LHCN-M2 (cell line): ENCODE data around the gene MKNK2. TPM values are rescaled to one million over a fixed set of nuclear protein-coding genes. Genes with fewer than 3 reads are reported as not detected.

Source experiments
- DNase-seq: peaks from one replicate; pipeline ENCODE4 v3.0.0-alpha.2; 2012; ENCODE audit warnings: low read depth
- total RNA-seq: library from RNA; depleted of rRNA; stranded (reverse); fragments of >200 nt; gene quantifications from 2 replicates; pipeline ENCODE4 v1.2.3, GENCODE V29; 2014

The MKNK2 gene
- total RNA-seq, 1 experiment from 2014 or later: 49.5 TPM

DNA sequence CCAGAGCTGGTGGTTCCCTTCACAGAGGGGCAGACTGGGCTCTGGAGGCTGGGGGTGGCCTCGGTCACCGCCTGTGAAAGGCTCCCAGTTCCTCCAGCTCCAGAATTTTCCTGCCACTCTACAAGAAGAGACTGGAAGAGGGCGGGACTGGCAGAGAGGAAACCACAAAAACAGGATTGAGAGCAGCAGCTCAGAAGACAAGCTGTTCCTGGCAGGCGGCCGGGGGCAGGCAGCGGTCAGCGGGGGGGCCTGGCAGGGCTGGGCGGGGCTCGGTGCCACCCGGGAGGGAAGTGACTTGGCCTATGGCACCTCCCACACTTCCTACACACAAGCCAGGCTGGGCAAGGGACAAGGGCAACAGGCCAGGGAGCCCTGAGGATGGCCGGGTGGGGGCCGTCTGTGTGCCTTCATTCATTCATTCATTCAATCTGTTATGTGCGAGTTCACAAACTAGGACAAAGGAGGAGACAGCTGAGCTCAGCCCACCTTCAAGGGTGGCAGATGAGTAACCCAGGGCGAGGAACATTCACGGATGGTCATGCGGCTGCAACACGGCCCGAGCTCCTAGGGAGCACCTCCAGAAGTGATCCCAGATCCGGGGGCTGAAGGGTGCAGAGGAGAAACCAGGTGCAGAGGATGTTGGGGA is 18.6 kb downstream of the MKNK2 start:
- peak; percentile 96 for DNase-seq

DNA sequence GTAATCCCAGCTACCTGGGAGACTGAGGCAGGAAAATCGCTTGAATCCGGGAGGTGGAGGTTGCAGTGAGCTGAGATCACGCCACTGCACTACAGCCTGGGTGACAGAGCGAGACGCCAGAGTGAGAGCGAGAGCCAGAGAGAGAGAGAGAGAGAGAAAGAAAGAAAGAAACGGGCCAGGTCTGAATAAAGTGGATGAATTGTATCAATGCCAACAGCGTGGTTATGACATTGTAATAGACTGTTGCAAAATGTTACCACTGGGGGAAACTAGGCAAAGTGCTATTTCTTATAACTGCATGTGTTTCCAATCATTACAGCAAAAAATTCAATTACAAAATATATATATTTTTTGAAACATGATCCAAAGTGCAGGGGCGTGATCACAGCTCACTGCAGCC is 23.7 kb downstream of the MKNK2 start:
- DNase-seq: peak; percentile 59

DNA sequence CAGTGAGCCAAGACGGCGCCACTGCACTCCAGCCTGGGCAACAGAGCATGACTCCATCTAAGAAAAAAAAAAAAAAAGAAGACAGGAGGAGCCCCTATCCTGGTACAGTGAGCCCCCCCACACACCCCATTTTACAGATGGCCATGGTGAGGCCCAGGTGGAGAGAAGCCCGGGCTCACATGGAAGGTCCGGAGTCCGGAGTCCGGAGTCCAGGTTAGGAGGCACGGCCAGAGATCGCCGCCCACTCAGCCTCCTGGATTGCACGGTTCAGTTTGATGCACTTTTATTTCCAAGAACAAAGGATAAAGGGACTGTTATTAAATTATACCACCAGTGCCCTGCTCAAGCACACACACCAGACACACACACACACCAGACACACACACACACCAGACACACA is 24.3 kb downstream of the MKNK2 start:
- DNase-seq: no peak

DNA sequence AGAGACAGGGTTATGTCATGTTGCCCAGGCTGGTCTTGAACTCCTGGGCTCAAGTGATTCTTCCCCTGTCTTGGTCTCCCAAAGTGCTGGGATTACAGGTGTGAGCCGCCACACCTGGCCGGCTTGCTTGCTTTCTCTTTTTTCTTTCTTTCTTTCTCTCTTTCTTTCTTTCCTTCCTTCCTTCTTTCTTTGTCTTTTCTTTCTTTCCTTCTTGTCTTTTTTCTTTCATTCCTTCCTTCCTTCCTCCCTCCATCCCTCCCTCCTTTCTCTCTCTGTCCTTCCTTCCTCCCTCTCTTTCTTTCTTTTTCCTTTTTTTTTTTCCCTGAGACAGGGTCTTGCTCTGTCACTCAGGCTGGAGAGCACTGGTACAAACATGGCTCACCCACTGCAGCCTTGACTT is 28.8 kb downstream of the MKNK2 start:
- no peak for DNase-seq

DNA sequence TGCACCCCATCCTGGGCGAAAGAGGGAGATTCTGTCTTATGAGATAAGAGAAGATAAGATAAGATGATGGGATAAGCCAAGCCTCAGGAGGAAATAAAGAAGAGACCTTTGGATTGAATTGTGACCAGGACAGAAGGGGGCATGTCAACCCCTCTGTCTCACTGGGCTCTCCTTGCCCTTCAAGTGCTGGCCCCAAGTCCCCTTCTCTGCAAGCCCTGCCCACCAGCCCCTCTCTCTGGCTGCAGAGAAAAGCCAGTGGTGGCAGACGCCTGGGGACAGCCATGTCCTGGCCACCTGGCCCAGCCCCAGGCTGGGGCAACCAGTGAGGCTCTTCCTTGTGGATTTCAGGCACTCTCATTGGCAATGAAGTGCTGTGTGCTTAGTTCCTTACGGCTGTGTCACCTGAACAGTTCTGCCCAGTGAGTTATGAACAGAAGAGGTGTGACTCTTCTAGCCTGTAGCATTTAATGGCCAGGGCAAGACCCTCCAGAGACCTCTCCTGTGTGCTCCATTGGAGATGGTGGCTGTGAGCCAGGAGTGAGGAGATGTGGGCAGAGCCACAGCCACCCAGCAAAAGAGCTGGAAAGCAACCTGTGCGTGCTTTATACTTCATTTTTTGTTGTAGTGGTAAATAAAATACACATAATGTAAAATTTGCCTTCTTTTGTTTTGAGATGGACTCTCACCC is 29.4 kb downstream of the MKNK2 start:
- no peak for DNase-seq

DNA sequence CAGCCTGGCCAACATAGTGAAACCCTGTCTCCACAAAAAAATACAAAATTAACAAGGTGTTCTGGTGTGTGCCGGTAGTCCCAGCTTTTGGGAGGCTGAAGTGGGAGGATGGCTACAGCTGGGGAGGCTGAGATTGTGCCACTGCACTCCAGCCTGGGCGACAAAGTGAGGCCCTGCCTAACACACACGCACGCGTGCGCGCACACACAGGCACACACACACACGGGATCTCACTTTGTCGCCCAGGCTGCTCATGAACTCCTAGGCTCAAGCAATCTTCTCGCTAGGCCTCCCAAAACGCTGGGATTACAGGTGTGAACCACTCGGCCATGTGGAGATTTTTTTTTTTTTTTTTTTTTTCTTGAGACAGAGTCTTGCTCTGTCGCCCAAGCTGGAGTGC is 32.3 kb downstream of the MKNK2 start:
- no peak for DNase-seq

DNA sequence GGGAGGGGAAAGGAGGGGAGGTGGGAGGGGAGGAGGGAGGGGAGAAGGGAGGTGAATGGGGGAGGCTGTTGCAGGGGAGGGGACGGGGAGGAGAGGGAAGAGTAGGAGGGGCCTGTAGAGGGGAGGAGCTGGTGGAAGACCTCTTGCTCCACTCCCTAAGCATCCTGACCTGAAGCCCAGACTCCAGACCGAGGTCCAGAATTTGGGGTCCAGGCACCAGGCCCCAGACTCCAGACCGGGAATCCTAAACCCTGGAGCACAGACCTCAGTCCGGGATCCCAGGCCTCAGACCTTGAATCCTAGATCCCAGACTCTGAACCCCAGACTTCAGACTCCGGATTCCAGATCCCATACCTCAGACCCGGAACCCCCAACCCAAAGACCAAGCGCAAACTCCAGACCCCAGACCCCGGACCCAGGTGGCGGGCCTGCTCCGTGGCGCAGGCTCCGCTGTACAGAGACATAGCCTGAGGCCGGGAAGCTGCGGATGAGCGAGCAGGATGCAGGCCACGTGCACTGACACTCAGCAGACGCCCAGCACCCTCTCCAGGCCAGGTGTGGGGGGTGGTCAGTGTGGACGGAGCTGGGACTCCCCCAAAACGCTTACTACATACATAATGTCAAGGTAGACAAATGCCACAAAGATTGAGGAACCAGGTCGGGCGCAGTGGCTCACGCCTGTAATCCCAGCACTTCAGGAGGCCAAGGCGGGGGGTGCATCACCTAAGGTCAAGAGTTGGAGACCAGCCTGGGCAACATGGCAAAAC is 34.8 kb downstream of the MKNK2 start:
- DNase-seq: peak; percentile 74

DNA sequence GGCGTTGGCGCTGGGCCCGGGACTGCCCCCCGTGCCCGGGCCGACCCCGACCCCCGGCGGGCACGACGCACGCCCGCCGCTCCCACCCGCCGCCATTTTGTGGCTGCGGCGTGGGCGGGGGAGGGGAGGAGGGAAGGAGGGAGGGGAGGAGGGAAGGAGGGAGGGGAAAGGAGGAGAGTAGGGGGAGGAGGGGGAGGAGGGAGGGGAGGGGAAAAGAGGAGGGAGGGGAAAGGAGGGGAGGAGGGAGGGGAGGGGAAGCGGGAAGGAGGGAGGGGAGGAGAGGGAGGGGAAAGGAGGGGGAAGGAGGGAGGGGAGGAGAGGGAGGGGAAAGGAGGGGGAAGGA is 35.5 kb downstream of the MKNK2 start, which contains the start of gene BTBD2:
TSS of gene BTBD2 (minus strand) at position 107 of the 343 bp plus-strand sequence. CDS start at position 96, 11 bp downstream.
- peak; percentile 54 for DNase-seq

DNA sequence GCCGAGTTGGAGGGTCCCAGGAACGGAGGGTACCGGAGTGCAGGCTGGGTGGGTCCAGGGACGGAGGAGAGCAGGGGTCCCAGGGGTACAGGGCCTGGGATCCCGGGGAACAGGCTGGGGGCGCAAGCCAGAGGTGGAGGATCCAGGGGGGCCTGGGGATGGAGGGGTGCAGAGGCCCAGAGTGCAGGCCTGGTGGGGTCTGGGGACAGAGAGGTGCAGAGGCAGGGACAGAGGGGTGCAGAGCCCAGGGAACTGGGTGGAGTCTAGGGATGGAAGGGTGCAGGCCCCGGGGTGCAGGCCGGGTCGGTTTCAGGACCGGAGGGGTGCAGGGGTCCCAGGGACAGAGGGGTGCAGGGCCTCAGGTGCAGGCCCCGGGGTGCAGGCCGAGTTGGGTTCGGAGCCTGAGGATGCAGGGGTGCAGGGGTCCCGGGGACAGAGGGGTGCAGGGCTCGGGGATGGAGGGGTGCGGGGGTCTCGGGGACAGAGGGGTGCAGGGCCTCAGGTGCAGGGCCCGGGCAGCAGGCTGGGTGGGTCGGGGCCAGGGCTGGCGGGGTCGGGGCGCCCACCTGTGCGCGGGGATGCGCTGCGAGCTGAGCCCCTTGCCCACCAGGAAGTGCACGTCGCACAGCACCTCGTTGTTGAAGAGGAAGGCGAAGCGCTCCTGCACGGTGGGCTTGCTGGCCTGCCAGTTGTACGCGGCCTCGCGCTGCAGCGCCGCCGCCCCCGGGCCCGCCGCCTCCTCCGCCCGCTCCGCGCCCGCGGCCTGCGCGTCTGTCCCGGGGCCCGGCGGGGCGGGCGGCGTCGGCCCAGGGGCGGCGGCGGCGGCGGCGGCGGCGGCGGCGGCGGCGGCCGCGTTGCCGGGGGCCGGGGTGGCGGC is 36.1 kb downstream of the MKNK2 start:
- no peak for DNase-seq

DNA sequence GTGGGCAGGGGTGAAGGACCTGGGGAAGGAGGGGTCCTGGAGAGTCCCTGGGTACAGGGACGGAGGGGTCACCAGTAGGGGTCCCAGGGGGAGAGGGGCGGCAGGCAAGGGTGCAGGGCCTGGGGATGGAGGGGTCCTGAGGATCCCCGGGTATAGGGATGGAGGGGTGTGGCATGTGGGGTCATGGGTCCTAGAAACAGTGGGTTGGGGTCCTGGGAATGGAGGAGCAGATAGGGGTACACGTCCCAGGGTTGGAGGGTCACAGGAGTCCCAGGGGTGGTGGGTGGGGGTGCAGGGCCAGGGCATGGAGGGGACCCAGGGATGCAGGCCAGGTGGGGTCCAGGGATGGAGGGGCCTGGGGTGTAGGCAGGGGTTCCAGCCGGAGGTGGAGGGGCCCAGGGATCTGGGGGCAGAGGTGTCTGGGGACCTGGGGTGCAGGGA is 36.9 kb downstream of the MKNK2 start:
- no peak for DNase-seq

DNA sequence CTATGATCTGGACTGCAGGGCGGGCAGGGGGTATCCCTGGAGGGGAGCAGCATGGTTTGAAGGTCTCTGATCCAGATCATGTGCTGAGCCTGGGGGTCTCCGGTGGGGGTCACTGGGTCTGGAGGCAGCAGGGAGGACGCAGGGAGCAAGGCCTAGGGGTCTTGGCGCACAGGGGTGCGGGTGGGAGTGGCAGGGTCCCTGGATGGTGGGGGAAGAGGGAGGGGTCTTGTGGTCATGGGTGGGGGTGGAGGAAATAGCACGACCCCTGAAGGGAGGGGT is 37.4 kb downstream of the MKNK2 start:
- DNase-seq: no peak

DNA sequence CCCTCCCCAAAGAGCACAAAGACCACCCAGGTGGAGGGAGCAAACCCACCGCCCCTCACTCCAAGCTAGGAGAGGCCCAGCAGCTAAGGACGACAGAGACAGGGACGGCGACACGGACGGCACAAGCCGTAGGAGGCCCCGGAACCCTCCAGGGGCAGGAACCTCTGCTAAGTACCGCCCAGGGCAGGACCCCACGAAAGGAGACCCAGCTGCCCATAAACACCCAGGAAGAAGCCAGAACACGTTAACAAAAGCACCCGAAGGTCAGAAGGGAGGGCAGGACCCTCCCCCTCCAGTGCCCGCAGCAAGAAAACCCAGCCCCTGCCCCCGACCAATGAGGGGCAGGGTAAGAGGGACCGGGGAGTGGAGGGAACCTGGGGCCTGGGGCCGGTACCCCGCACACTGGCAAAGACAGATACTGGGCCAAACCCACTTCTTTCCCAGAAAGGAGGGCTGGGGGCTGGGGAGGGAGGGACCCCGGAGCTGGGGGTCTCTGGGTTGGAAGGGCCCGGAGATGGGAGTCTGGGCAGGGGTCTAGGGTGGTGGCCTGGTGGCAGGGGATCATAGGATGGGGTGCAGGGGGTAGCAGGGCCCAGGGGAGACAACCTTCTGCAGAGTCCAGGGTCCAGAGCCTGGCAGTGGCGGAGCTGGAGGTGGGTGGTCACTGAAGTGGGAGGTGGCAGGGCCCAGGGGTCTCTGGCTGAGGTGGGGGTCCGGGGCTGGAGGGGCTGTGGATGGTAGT is 37.9 kb downstream of the MKNK2 start:
- DNase-seq: no peak

DNA sequence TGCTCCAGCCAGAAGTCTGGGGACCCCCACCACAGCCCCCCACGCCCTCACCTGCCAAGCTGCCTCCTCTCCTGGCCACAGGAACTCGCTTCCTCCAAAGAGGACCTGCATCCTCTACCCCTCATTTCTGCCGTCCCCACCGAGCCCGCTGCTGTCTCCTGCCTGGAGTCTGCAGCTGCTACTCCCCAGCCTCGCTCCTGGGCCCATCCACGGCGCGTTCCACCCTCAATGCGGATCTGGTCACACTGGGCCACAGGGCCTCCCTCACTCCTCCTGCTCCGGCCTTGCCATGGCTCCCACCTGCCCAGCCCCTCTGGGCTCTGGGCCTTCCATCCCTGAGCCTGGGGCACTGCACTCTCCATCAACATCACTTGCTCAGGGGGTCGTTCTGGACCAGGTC is 39.9 kb downstream of the MKNK2 start:
- DNase-seq: no peak

DNA sequence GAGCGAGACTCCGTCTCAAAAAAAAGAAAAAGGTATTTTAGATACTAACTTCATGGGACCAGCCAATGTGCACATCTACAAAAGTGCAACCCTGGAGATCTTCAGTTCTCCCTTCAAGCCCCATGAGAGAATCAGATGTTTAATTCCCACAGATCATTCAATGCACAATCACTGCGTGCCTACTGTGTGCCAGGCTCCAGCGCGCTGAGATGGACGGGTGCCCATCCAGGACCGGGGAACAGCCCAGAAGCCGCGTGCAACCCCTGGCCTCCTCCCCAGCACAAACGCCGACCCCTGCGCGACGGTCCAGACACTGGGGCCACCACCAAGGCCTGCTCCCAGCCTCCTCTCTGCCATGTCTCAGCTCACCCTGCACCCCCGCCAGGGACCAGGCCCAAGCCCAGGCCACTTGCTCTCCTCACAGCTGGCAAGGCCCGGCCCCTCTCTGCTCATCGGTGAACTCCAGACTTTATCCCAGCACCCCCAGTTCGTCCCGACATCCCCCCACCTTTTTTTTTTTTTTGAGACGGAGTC is 40.8 kb downstream of the MKNK2 start:
- no peak for DNase-seq

DNA sequence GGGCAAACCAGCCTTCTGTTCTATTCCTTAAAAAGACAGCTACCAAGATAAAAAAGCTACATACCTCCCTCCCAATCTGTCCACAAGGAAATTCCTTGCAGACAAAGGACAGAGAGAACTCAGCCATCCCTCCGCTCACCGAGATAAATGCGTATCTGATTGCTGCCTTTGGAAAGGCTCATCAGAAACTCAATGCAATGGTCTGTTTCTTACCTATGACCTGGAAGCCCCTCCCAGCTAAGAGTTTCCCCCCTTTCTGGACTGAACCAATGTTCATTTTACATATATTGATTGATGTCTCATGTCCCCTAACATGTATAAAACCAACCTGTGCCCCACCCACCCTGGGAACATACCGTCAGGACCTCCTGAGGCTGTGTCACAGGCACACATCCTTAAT is 47.2 kb downstream of the MKNK2 start:
- DNase-seq: no peak

DNA sequence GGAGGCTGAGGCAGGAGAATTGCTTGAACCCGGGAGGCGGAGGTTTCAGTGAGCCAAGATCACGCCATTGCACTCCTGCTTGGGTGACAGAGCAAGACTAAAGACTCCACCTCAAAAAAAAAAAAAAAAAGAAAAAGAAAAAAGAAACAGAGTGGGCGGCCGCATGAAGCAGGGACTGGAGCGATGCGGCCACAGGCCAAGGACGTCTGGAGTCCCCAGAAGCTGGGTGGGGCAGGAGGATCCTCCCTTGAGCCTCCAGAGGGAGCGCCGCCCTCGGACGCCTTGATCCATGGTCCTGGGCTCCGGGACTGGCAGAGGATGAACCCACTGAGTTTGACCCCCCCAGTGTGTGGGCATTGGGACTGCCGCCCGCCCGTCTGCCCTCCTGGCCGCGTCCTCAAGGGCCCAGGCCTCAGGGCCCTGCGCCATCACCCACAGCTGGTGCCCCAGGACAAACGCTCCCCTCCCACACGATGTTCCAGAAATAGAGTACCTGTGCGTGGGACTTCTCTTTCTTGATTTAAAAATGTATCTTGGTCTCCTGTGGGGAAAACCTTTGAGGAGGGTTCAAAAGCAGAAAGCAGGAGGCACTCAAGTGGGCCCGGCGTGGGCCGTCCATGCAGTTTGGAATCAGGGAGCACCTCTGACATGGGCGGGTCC is 51.1 kb downstream of the MKNK2 start:
- DNase-seq: no peak

DNA sequence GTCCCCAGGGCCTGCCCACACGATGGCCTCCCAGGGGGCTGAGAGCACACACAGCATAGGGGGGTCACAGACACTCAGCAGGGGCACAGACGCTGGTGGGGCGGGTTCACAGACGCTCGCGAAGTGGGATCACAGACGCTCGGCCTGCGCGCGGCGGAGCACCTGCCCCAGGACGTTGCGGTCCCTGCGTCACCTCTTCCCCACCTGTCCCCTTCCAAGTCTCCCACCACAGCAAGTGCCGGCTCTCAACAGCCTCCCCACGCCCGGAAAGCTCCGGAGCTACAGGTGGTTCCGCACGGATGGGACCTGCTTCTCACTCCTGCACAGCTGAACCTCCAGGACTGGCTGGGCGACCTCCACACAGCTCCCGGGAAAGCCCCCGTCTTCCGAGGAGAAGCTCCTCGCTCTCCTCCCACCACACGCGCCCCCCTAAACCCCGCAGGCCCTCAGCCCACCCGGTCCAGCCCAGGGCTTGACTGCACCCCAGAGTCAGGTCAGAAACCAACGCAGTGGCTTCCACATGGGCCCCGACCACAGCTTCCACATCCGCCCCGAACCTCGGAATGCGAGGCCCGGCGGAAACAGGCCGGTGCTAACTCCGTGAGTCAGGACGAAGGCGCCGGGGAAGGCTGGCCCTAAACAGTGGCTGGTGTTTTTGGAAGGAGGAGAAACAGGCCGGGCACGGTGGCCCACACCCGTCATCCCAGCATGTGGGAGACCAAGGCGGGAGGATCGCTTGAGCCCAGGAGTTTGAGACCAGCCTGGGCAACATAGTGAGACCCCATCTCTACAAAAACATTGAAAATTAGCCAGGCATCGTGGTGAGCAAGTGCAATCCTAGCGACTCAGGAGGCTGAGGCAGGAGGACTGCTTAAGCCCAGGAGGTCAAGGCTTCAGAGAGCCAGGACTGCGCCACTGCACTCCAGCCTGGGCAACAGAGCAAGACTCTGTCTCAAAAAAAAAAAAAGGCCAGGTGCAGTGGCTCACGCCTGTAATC is 52.0 kb downstream of the MKNK2 start:
- no peak for DNase-seq

DNA sequence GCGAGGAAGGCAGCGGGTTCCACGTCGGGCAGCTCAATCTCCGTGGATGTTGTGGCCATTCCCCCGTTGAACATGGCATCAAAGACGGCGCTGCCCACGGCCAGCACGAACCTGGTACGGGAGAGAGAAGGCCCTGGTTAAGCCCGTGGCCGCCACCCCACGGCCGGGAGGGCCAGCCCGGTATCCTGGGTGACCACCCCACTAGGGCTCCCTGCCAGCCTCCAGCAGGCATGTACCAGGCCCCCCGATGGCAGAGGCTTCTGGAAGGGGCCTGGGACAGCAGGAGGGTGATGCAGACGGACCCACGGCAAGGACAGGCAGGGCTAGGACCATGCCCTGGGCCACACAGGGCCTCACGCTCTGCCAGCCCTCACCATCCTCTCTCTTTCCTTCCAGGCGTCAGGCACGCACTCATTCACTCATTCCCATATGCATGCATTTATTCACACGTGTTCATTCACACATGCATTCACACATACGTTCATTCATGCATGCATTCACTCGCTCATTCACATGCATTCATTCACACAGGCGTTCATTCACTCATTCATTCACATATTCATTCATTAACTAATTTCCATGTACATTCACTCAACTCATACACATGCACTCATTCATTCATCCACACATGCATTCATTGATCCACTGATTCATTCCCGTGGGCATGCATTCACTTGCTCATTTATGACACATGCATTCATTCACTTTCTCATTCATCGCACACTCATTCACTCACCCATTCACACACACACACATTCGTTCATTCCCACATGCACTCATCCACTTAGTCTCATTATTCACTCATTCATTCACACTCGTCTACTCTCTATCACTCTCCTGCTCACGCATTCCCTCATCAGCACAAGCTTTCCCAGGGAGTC is 53.5 kb downstream of the MKNK2 start:
- no peak for DNase-seq
